GM21737 (cell line): ENCODE measurements around the gene KANSL3.

ENCODE experiments used
- ATAC-seq: cut with Tn5 transposase; IDR thresholded peaks from one replicate; pipeline ENCODE4 v1.9.1; 2021; ENCODE audit warnings: mild to moderate bottlenecking, moderate library complexity; ENCODE audit not compliant: unreplicated experiment

KANSL3 gene

GRCh38 chr2:96608469-96609455 lies 29.4 kb downstream of the KANSL3 start:
- no peak for ATAC-seq

GRCh38 chr2:96604104-96604503 lies 34.0 kb downstream of the KANSL3 start:
- no peak for ATAC-seq

GRCh38 chr2:96602330-96602823 lies 35.7 kb downstream of the KANSL3 start:
- no peak for ATAC-seq

- ATAC-seq, result no peak
Observed at GRCh38 chr2:96601382-96602292, 36.5 kb downstream of the KANSL3 start.

GRCh38 chr2:96599941-96600340 lies 38.2 kb downstream of the KANSL3 start:
- no peak for ATAC-seq

GRCh38 chr2:96596596-96596995 lies 41.5 kb downstream of the KANSL3 start:
- ATAC-seq, result no peak

GRCh38 chr2:96594691-96595152 lies 43.4 kb downstream of the KANSL3 start:
- no peak for ATAC-seq

- no peak for ATAC-seq
Observed at GRCh38 chr2:96594282-96594681, 43.8 kb downstream of the KANSL3 start.

GRCh38 chr2:96591494-96591893 lies 46.6 kb downstream of the KANSL3 start:
- ATAC-seq, result no peak

GRCh38 chr2:96591054-96591453 lies 47.1 kb downstream of the KANSL3 start:
- no peak for ATAC-seq

- ATAC-seq, result no peak
Observed at GRCh38 chr2:96587843-96588242, 50.3 kb downstream of the KANSL3 start.

GRCh38 chr2:96584017-96584416 lies 54.1 kb downstream of the KANSL3 start:
- ATAC-seq, result no peak

- ATAC-seq, result no peak
Observed at GRCh38 chr2:96580771-96581170, 57.3 kb downstream of the KANSL3 start.

GRCh38 chr2:96579422-96579821 lies 58.7 kb downstream of the KANSL3 start:
- ATAC-seq, result no peak

GRCh38 chr2:96578731-96579130 lies 59.4 kb downstream of the KANSL3 start:
- no peak for ATAC-seq

GRCh38 chr2:96577501-96577900 lies 60.6 kb downstream of the KANSL3 start:
- no peak for ATAC-seq

- no peak for ATAC-seq
Observed at GRCh38 chr2:96575785-96576456, 62.2 kb downstream of the KANSL3 start.

GRCh38 chr2:96574364-96574763 lies 63.7 kb downstream of the KANSL3 start:
- no peak for ATAC-seq

- no peak for ATAC-seq
Observed at GRCh38 chr2:96568094-96568493, 70.0 kb downstream of the KANSL3 start.

- ATAC-seq, result no peak
Observed at GRCh38 chr2:96565111-96565510, 73.0 kb downstream of the KANSL3 start.

- no peak for ATAC-seq
Observed at GRCh38 chr2:96564563-96564962, 73.5 kb downstream of the KANSL3 start.
